HEK293 (cell line): Measurements from ENCODE around the gene PARP3.

Source experiments
- CTCF ChIA-PET: fragments of 350-600 bp; formaldehyde crosslinking; extraction: SDS; loops from one replicate; lab custom pipeline; 2021; ENCODE audit warnings: antibody characterized with exemption; lab: Yijun Ruan, JAX
- POLR2A ChIA-PET: fragments of 300-600 bp; formaldehyde crosslinking; extraction: SDS; loops from one replicate; lab custom pipeline; 2020; ENCODE audit warnings: antibody characterized with exemption, inconsistent platforms; lab: Yijun Ruan, JAX
- H3K27ac ChIP-seq: fragments of 200-500 bp; sonication (Bioruptor generic); 2 replicates; pipeline ENCODE4 v1.5.1; 2014; ENCODE audit warnings: low read depth, low read length, control low read depth, inconsistent platforms; ENCODE audit errors: extremely low read depth
- H3K36me3 ChIP-seq, 2 experiments: fragments of 200-500 bp in 1 of 2; sonication (Bioruptor generic) in 1 of 2; 1 replicate in 1 of 2; 2 replicates in 1 of 2; pipeline ENCODE4 v1.5.1; 2014 to 2017; ENCODE audit warnings: inconsistent platforms in 2 of 2, low read length in 2 of 2; ENCODE audit not compliant: control insufficient read depth in 2 of 2, insufficient read depth in 1 of 2
- H3K4me1 ChIP-seq: fragments of 200-500 bp; sonication (Bioruptor generic); 2 replicates; pipeline ENCODE4 v1.5.1; 2014; ENCODE audit warnings: mild to moderate bottlenecking, low read length, inconsistent platforms; ENCODE audit not compliant: control insufficient read depth, insufficient read depth
- H3K4me3 ChIP-seq: 2 replicates; pipeline ENCODE4 v1.5.1; 2011; ENCODE audit warnings: low read depth, mild to moderate bottlenecking, control low read depth, low read length, moderate library complexity
- H3K9me3 ChIP-seq: fragments of 200-500 bp; sonication (Bioruptor generic); 2 replicates; pipeline ENCODE4 v1.5.1; 2014; ENCODE audit warnings: low read depth, low read length, inconsistent platforms; ENCODE audit not compliant: control insufficient read depth, insufficient read depth
- OVOL3 ChIP-seq: fragments of 450-650 bp; formaldehyde crosslinking; IDR thresholded peaks from 2 replicates; pipeline ENCODE4 v1.5.1; 2016; ENCODE audit warnings: missing biosample characterization, missing genetic modification characterization
- SP3 ChIP-seq: fragments of 450-650 bp; formaldehyde crosslinking; IDR thresholded peaks from 2 replicates; pipeline ENCODE4 v1.5.1; 2016; ENCODE audit warnings: missing biosample characterization, missing genetic modification characterization
- ZNF132 ChIP-seq: fragments of 450-650 bp; formaldehyde crosslinking; IDR thresholded peaks from 2 replicates; pipeline ENCODE4 v1.5.1; 2017; ENCODE audit warnings: missing biosample characterization, missing genetic modification characterization, borderline replicate concordance
- ZNF169 ChIP-seq: fragments of 450-650 bp; formaldehyde crosslinking; IDR thresholded peaks from 2 replicates; pipeline ENCODE4 v1.5.1; 2016; ENCODE audit warnings: missing biosample characterization, missing genetic modification characterization
- ZNF24 ChIP-seq: fragments of 450-650 bp; formaldehyde crosslinking; IDR thresholded peaks from 2 replicates; pipeline ENCODE4 v1.5.1; 2016; ENCODE audit warnings: missing biosample characterization, missing genetic modification characterization
- ZNF302 ChIP-seq: fragments of 450-650 bp; formaldehyde crosslinking; IDR thresholded peaks from 2 replicates; pipeline ENCODE4 v1.5.1; 2016; ENCODE audit warnings: missing biosample characterization, missing genetic modification characterization, low read depth
- ZNF341 ChIP-seq: fragments of 450-650 bp; formaldehyde crosslinking; IDR thresholded peaks from 2 replicates; pipeline ENCODE4; 2016; ENCODE audit warnings: low read depth, missing biosample characterization, missing genetic modification characterization
- ZNF473 ChIP-seq: fragments of 450-650 bp; formaldehyde crosslinking; IDR thresholded peaks from 2 replicates; pipeline ENCODE4 v1.5.1; 2017; ENCODE audit warnings: missing biosample characterization, missing genetic modification characterization
- ZNF510 ChIP-seq: fragments of 450-650 bp; formaldehyde crosslinking; IDR thresholded peaks from 2 replicates; pipeline ENCODE4 v1.5.1; 2018; ENCODE audit warnings: mild to moderate bottlenecking, missing genetic modification characterization, missing biosample characterization; ENCODE audit not compliant: insufficient replicate concordance
- ZNF530 ChIP-seq: fragments of 450-650 bp; formaldehyde crosslinking; IDR thresholded peaks from 2 replicates; pipeline ENCODE4 v1.5.1; 2016; ENCODE audit warnings: low read depth, missing biosample characterization, missing genetic modification characterization
- ZNF571 ChIP-seq: fragments of 450-650 bp; formaldehyde crosslinking; IDR thresholded peaks from 2 replicates; pipeline ENCODE4 v1.5.0; 2017; ENCODE audit warnings: missing biosample characterization, missing genetic modification characterization
- ZNF610 ChIP-seq: fragments of 450-650 bp; formaldehyde crosslinking; IDR thresholded peaks from 2 replicates; pipeline ENCODE4 v1.5.1; 2016; ENCODE audit warnings: missing biosample characterization, missing genetic modification characterization, borderline replicate concordance
- ZNF670 ChIP-seq: fragments of 450-650 bp; formaldehyde crosslinking; IDR thresholded peaks from 2 replicates; pipeline ENCODE4 v1.5.1; 2016; ENCODE audit warnings: missing biosample characterization, missing genetic modification characterization, low read depth
- ZNF701 ChIP-seq: fragments of 450-650 bp; formaldehyde crosslinking; IDR thresholded peaks from 2 replicates; pipeline ENCODE4 v1.5.1; 2016; ENCODE audit warnings: missing biosample characterization, missing genetic modification characterization
- ZNF777 ChIP-seq: fragments of 450-650 bp; formaldehyde crosslinking; IDR thresholded peaks from 2 replicates; pipeline ENCODE4 v1.5.1; 2017; ENCODE audit warnings: missing biosample characterization, missing genetic modification characterization, borderline replicate concordance
- ZSCAN16 ChIP-seq: fragments of 450-650 bp; formaldehyde crosslinking; IDR thresholded peaks from 2 replicates; pipeline ENCODE4 v1.5.1; 2016; ENCODE audit warnings: missing biosample characterization, missing genetic modification characterization
- TF ChIP-seq, protein P1 (sequence below): fragments of 450-650 bp; formaldehyde crosslinking; IDR thresholded peaks from 2 replicates; pipeline ENCODE4 v1.5.1; 2016; ENCODE audit warnings: missing biosample characterization, missing genetic modification characterization
- TF ChIP-seq, protein P2 (sequence below): fragments of 450-650 bp; formaldehyde crosslinking; IDR thresholded peaks from 2 replicates; pipeline ENCODE4 v1.5.1; 2016; ENCODE audit warnings: missing biosample characterization, missing genetic modification characterization
- TF ChIP-seq, protein P3 (sequence below): fragments of 450-650 bp; IDR thresholded peaks from 2 replicates; pipeline ENCODE4 v1.5.1; 2018; ENCODE audit warnings: missing biosample characterization, missing genetic modification characterization
- TF ChIP-seq, protein P4 (sequence below): fragments of 450-650 bp; formaldehyde crosslinking; IDR thresholded peaks from 2 replicates; pipeline ENCODE4 v1.5.1; 2017; ENCODE audit warnings: missing biosample characterization, missing genetic modification characterization
- TF ChIP-seq, protein P5 (sequence below): fragments of 450-650 bp; formaldehyde crosslinking; conservative IDR thresholded peaks from 2 replicates; pipeline ENCODE4 v1.5.1; 2016; ENCODE audit warnings: low read depth, missing biosample characterization, missing genetic modification characterization
- TF ChIP-seq, protein P6 (sequence below): IDR thresholded peaks from 2 replicates; pipeline ENCODE4 v1.6.1; 2011; ENCODE audit warnings: mild to moderate bottlenecking, low read depth, low read length, borderline replicate concordance
- TF ChIP-seq, protein P7 (sequence below): fragments of 450-650 bp; formaldehyde crosslinking; IDR thresholded peaks from 2 replicates; pipeline ENCODE4 v1.5.1; 2016; ENCODE audit warnings: missing biosample characterization, missing genetic modification characterization

PARP3 gene

DNA sequence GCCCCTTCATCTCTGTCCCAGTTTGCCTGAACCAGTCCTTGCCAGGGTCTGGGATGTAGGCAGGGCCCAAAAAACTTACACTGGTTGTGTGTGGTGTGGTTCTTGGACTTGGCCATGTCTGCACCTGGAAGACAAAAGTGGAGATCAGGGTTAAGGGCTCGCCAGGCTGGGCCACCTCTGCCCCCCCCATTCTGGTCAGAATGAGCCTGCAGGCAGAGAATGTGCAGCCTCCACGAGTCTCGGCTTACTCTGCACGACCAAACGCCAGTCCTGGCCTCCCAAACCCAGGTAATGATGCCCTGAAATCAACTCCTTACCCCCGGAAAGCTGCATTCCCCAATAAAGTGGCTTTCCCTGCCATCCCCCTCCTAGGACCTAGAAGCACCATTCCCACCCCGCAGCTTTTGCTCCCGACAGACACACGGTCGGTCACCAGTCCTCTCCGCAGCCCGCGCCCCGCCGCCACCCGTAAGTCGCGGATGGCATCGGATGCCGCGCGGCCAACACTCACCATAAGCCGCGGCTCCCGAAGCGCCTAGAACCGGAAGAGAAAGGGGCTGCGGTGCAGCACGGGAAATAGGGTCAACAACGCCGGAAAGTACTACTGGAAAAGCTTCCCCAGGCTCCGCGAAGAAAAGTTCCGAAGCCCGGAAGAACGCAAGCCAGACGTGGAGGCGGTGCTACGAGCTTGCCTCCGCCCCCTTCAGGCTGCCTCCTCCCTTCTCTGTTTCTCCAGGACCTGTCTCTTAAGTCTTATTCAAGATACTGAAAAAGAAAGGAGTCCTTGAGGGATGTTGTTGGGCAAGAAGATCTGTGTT lies 53.4 kb downstream of the PARP3 start, which contains the start of gene RPL29:
Gene RPL29, minus strand, starts transcription at position 550 of the 818 bp plus-strand sequence. Its CDS starts 434 bp downstream, at position 116.
- CTCF ChIA-PET: interaction anchor here (1.0 to 1.1 kb wide), 2 partner anchors 10 to 14 kb away, joined by 3 read pairs; no protein-coding TSS in a partner anchor
- H3K9me3 ChIP-seq: no peaks in the 10 kb centered on the region
- peak within 1 kb of the TSS; percentile 100 for H3K4me3 ChIP-seq
- POLR2A ChIA-PET: interaction anchor here (0.5 to 2.6 kb wide), 19 partner anchors 9 to 497 kb away, joined by 3 to 47 read pairs (median 4); partner anchors contain the start of genes ABHD14B, ACY1, DUSP7 and PARP3
- H3K4me1 ChIP-seq: no peaks in the 10 kb centered on the region
- peaks cover 0 to 43% of the 10 kb centered on the region in 2 experiments; a peak in 2 of 3 replicates for H3K36me3 ChIP-seq
- H3K27ac ChIP-seq: peak within 1 kb of the TSS; percentile 98
- TF ChIP-seq ZNF777 (tag by site-specific recombination) (peak; percentile 36; the same call in 1 of the 2 replicates), ZNF169 (no peak), ZNF510 (tag by site-specific recombination) (no peak), ZNF610 (peak; percentile 41), ZNF302 (tag by site-specific recombination) (no peak), ZNF341 (tag by site-specific recombination) (peak; percentile 52), OVOL3 (peak; percentile 67; the same call in 1 of the 2 replicates), ZNF571 (tag by site-specific recombination) (no peak), ZNF473 (tag by site-specific recombination) (no peak), ZNF670 (tag by site-specific recombination) (no peak), ZNF530 (no peak), ZNF132 (tag by site-specific recombination) (no peak), ZSCAN16 (tag by site-specific recombination) (no peak), SP3 (tag by site-specific recombination) (peak; percentile 83), ZNF701 (tag by site-specific recombination) (no peak), ZNF24 (tag by site-specific recombination) (peak; percentile 93; the same call in 1 of the 2 replicates)
- TF ChIP-seq, protein P1, sequence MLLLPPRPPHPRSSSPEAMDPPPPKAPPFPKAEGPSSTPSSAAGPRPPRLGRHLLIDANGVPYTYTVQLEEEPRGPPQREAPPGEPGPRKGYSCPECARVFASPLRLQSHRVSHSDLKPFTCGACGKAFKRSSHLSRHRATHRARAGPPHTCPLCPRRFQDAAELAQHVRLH (tag by site-specific recombination): peak; percentile 85
- TF ChIP-seq, protein P2, sequence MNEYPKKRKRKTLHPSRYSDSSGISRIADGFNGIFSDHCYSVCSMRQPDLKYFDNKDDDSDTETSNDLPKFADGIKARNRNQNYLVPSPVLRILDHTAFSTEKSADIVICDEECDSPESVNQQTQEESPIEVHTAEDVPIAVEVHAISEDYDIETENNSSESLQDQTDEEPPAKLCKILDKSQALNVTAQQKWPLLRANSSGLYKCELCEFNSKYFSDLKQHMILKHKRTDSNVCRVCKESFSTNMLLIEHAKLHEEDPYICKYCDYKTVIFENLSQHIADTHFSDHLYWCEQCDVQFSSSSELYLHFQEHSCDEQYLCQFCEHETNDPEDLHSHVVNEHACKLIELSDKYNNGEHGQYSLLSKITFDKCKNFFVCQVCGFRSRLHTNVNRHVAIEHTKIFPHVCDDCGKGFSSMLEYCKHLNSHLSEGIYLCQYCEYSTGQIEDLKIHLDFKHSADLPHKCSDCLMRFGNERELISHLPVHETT (tag by site-specific recombination): peak; percentile 96
- TF ChIP-seq, protein P3, sequence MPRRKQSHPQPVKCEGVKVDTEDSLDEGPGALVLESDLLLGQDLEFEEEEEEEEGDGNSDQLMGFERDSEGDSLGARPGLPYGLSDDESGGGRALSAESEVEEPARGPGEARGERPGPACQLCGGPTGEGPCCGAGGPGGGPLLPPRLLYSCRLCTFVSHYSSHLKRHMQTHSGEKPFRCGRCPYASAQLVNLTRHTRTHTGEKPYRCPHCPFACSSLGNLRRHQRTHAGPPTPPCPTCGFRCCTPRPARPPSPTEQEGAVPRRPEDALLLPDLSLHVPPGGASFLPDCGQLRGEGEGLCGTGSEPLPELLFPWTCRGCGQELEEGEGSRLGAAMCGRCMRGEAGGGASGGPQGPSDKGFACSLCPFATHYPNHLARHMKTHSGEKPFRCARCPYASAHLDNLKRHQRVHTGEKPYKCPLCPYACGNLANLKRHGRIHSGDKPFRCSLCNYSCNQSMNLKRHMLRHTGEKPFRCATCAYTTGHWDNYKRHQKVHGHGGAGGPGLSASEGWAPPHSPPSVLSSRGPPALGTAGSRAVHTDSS (tag by site-specific recombination): 0 out of 2 replicates have a peak, but pooled peaks have one; percentile 14
- TF ChIP-seq, protein P4, sequence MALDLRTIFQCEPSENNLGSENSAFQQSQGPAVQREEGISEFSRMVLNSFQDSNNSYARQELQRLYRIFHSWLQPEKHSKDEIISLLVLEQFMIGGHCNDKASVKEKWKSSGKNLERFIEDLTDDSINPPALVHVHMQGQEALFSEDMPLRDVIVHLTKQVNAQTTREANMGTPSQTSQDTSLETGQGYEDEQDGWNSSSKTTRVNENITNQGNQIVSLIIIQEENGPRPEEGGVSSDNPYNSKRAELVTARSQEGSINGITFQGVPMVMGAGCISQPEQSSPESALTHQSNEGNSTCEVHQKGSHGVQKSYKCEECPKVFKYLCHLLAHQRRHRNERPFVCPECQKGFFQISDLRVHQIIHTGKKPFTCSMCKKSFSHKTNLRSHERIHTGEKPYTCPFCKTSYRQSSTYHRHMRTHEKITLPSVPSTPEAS (tag by site-specific recombination): peak; percentile 45
- TF ChIP-seq, protein P5, sequence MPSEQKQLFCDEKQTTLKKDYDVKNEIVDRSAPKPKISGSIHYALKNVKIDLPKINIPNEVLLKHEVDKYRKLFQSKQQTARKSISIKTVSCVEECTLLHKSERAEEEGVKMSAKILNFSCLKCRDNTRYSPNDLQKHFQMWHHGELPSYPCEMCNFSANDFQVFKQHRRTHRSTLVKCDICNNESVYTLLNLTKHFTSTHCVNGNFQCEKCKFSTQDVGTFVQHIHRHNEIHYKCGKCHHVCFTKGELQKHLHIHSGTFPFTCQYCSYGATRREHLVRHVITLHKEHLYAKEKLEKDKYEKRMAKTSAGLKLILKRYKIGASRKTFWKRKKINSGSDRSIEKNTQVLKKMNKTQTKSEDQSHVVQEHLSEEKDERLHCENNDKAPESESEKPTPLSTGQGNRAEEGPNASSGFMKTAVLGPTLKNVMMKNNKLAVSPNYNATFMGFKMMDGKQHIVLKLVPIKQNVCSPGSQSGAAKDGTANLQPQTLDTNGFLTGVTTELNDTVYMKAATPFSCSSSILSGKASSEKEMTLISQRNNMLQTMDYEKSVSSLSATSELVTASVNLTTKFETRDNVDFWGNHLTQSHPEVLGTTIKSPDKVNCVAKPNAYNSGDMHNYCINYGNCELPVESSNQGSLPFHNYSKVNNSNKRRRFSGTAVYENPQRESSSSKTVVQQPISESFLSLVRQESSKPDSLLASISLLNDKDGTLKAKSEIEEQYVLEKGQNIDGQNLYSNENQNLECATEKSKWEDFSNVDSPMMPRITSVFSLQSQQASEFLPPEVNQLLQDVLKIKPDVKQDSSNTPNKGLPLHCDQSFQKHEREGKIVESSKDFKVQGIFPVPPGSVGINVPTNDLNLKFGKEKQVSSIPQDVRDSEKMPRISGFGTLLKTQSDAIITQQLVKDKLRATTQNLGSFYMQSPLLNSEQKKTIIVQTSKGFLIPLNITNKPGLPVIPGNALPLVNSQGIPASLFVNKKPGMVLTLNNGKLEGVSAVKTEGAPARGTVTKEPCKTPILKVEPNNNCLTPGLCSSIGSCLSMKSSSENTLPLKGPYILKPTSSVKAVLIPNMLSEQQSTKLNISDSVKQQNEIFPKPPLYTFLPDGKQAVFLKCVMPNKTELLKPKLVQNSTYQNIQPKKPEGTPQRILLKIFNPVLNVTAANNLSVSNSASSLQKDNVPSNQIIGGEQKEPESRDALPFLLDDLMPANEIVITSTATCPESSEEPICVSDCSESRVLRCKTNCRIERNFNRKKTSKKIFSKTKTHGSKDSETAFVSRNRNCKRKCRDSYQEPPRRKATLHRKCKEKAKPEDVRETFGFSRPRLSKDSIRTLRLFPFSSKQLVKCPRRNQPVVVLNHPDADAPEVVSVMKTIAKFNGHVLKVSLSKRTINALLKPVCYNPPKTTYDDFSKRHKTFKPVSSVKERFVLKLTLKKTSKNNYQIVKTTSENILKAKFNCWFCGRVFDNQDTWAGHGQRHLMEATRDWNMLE: peak; percentile 98
- TF ChIP-seq, protein P6, sequence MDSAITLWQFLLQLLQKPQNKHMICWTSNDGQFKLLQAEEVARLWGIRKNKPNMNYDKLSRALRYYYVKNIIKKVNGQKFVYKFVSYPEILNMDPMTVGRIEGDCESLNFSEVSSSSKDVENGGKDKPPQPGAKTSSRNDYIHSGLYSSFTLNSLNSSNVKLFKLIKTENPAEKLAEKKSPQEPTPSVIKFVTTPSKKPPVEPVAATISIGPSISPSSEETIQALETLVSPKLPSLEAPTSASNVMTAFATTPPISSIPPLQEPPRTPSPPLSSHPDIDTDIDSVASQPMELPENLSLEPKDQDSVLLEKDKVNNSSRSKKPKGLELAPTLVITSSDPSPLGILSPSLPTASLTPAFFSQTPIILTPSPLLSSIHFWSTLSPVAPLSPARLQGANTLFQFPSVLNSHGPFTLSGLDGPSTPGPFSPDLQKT: no peak
- TF ChIP-seq, protein P7, sequence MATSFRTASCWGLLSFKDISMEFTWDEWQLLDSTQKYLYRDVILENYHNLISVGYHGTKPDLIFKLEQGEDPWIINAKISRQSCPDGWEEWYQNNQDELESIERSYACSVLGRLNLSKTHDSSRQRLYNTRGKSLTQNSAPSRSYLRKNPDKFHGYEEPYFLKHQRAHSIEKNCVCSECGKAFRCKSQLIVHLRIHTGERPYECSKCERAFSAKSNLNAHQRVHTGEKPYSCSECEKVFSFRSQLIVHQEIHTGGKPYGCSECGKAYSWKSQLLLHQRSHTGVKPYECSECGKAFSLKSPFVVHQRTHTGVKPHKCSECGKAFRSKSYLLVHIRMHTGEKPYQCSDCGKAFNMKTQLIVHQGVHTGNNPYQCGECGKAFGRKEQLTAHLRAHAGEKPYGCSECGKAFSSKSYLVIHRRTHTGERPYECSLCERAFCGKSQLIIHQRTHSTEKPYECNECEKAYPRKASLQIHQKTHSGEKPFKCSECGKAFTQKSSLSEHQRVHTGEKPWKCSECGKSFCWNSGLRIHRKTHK (tag by site-specific recombination): no peak
